CD4-positive, alpha-beta T cell treated with Interferon alpha-2 for 1 hour (primary cell): Measurements from ENCODE around the gene ASB4.
A peak's percentile ranks its signal among the peaks of the same experiment; 100 is the strongest.
"Not testable (repeated sequence)": the region's sequence is repeated elsewhere in the genome, so short reads cannot be mapped to it uniquely, and the experiment has no call there.

Source experiments
- DNase-seq, 2 donors: peaks; one replicate each; pipeline ENCODE4 v3.0.0-alpha.2; 2020 to 2022

Gene ASB4

DNA sequence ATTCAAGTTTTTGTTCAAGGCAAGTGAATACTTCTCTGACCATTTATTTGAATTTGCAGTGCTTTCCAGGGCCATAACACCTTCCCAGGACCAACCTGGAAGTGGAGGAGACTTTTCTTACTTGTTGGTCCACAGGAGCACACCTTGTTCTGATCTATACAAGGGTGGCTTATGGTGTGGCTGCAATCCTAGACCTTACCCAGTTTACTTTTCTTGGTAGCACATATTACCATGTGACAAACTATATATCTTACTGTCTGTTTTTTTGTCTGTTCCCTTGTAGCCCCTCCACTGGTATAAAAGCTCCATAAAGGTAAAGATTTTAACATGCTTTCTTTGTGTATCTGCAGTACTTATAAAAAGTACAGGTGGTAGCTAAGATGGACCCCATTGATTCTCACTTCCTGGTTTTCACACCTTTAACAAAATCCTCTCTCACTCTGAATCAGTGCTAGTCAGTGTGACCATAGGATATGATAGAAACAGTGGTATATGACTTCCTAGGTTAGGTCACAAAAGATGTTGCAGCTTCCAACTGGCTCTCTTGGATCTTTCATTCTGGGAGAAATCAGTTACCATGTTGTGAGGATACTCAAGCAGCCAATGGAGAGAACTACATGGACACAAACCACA, 5.6 kb upstream of the ASB4 start:
- no peak for DNase-seq

DNA sequence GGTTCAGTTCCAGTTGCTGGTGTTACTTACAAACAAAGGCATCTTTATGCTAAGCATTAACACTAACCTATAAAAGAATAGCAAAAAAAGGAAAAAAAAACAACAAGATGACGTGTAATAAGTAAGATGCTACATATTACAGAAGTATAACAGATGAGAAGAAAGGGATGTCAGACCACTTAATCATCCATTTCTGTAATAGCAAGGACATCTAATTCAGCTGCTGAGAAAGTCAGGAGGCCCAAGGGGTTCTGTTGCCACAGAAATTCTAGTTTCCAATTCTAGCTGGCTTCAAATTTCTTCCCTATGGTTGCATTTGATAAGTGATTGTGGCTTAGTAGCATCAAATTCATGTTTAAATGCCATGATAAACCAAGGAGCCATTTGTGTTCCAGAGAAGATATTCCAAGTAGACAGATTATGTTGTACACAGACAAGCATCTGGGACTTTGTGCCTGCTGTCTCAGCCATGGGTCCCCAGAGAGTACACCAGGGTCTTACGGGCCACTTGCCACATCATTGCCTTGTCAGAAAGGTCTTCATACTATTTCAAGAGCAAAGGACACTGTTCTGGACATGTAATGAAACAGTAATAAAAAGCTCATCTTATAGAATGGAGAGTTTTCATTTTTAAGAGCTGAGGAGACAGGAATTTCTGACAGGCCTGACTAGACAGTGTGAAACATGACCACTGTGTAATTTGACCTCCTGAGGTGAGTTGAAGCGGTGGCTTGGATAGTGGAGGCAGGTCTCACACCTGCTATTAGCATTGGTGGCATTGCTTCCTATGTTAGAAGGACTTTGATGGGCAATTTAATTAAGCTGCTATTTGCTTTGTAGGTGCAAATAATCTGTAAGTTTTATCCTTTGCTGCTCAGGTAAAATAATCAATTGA, 4.2 kb upstream of the ASB4 start:
- no peak for DNase-seq

DNA sequence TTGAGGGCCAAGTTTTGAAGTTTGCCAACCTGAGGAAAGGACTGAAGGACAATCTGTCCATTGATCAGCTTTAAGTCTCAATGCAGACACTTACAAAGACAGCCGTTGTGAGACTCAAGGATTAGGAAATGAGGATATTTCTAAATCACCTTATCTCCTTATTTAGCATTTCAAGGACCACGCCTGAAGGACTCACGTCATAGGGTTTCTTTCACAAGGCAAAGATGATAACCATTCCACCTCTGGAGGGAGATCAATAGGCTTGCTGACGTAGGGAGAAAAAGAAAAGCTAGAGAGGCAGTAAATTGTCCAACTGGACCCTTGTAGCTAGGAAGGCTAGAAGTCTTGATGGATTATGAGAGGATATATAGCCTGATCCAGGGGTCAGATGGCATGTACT, 3.3 kb upstream of the ASB4 start:
- DNase-seq = no peak

DNA sequence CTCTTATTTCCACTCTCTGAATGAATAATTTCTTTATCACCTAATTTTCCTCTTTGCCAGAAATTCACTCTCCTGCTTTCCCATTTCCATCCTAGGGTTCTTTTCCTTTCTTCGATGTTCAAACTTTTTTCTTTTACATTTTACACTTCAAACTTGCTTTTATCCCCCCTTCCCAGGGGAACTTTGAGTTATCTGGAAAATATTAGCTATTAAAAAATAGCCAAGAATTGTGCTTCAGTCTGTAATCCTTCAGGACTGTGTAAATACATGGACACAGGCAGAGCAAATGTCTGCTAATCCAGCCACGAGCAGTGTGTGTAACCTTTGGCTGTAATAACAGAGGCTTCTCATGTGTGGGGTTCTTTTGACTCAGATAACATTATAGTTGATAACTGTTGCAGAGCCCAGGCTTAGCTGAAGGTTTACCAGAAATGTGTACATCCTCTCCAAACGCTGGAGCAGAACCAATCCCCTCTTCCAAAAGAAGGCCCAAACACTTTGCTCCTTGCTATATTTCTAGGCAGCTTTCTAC, 4.6 kb downstream of the ASB4 start:
- no peak for DNase-seq

DNA sequence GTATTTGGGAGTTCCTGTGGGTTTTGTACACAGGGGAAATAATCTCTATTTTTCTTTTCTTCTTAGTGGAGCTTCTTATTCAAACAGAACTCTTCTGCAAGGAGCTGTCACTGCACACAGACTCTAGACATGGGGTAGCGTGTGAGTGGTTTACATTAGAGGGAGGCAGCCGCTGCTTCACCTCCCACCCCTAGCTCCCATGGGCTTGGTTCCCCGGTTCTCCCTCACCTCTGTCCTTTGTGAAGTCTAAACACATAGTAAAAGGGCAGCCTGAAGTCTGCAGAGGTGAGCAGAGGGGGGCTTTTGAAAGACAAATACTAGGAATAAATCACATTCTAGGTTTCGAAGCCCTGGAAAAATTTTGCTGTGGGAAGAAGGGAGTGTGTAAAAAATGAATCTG, 5.5 kb downstream of the ASB4 start:
- no peak for DNase-seq

DNA sequence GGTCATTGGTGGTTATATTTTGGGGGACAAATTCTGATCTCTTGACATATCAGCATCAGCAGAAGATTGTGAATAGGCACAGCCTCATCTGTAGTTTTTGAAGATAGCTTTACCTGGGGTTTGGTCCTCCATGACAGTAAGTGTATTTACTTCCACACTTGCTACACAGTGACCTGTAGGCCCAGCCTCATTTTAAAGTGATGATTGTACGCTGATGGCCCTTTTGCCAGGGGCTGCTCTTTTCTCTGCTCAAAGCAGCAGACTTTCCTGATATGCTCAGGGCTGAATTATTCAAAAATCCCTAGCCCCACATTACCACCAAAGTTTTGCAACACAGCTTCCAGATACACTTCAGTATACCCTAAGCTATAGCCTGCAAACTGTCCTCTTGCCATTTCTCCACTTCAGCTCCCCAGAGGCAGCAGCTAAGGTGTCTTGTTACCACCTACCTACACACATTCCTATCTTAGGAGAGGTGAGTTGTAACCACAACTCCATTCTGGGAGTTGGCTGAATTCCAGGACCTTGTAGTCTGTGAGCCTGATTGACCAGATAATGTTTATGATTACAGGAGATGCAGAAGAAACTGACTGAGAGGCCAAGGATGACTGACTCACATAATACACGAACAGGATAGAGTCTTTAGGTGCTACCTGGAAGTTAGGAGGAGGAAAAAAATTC, 6.0 kb downstream of the ASB4 start:
- DNase-seq = no peak

DNA sequence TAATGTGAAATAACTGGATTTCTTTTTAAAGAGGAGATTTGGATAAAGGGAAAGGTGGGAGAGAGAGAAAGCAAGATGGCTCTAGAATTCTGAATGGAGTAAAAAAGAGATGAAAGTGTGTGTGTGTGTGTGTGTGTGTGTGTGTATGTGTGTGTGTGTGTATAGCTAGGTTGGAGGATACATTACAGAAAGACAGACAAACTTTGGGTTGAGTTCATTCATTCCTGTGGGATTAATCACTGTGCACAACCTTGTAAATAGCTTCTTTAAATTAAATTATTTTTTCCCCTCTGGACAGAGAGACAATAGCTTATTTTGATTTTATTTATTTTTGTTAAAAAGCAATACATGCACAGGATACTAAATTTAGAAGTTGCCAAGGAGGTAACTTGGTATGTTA, 7.5 kb downstream of the ASB4 start:
- DNase-seq = no peak

DNA sequence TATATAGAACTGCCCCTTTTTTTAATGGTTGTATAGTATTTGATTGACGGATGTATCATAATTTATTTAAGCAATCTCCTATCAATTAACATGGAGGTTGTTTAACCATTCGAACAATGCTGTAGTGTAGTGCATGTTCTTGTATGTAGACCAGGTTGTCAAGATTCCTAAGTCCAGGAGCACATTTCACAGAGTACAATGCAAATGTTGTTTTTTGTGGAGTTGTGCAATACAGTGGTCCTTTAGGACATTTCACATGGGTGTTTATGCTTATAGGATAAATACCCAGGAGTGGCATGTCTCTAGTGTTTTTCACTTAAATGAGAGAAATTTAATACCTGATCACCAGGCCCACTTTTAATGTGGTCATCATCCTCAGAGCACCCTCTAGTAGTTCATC, 8.1 kb downstream of the ASB4 start:
- no peak for DNase-seq

DNA sequence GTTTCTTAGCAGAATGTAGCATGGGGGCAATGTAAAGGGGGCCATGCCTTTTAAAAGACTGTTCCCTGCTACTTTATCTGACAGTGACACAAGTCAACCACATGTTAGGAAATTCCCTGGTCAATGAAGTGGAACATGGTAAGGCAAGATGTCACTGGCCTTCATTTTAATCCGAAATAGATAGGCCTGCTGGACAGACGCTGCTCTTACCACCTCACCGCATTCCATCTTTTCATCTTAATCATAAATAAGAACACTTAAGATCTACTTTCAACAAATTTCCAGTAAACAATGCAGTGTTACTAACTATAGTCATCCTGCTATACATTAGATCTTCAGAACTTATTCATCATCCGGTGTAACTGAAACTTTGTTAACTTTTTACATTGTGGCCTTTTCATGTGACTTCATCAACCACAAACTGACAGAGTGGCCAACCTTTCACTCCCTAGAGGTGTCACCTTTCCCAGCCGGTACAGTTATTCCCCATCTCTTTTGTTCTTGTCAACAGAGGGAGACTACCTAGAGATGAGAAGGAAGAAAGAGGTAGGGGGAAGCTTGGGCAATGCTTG, 15.6 kb downstream of the ASB4 start:
- DNase-seq = peak in 1 of 2 donors; percentile 8

DNA sequence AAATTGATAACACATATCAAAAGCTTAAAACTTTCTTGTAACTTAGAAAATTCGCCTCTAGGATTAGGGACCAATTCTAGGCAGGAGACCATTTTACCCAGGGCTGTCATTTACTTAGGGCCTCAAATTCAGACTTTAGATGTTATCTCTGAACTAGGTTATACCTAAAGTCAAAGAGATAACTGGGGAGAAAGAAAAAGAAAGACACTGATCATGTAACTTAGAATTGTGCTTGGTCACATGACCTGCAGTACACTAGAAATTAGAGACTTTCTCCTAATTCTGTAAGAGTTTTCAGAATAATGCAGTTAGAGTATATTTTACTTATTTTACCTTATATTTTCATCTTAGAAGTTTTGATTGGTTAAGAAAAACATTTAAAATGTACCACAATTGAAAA, 16.7 kb downstream of the ASB4 start:
- no peak for DNase-seq

DNA sequence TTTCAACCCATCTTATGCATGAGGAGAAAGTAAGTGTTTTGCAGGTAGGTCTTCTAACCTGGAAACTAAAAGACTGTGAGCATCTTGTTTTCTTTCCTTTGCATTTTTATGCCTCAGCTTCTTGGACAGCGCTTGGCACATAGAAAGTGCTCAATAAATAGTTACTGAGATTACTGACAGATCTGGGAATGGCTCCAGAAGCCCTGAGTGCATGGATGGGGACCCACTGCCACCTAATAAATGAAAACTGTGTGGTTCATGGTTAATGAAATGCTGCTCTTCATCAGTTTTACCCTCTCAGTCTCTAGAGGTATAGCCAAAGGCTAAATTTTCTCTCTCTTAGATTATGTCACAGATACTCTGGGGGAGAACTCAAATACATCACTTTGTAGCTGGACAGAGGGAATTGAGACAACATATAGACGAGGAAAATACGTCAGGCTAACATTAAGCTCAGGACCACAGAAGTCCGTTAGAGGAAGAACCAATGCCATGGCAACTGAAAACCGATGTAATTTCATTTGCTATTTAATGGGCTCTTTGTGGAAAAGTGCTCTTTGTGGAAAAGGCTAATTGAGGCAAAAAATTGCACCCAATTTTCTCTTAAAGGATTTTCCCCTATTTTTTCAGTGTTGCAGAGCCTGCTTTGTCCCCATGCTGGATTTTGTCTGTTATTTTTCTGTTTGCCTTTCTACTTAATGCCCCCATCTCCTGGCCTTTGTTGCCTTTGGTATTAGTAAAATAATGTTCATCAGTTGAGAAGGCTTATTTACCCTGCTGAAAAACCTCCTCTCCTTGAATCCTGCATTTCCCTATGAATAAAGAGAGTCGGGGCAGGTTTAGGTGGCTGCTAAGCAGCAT, 17.8 kb downstream of the ASB4 start:
- no peak for DNase-seq

DNA sequence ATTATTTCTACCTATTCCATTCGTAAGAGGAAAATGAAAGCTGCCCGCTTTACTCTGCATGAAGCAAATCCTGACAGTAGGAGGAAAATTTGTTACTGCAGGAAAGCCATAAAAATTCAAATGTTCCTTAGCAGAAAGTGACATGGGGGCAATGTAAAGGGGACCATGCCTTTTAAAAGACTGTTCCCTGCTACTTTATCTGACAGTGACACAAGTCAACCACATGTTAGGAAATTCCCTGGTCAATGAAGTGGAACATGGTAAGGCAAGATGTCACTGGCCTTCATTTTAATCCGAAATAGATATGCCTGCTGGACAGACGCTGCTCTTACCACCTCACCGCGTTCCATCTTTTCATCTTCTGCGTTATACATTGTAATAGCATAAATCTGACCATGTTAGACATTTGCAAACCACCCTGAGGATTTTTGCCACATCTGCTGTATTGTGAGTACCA, 18.4 kb downstream of the ASB4 start:
- DNase-seq = not testable (repeated sequence)

DNA sequence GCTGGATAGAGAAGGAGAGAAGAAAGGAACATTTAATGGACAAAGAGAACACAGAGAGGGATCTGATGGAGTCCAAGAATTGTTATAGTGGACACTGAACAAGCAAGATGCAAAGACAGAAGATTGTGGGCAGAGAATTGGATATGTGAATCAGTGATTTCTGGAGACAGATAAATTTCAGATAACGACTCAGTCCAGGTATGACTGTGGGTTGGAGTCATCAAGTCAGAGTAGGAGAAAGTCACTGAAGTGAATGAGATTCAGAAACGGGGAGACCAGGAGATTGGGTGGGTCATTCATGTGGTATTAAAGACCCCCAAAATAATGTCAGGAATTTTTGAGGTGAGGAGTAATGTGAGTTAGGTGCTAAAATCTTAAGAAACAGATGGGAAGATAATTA, 23.0 kb downstream of the ASB4 start:
- DNase-seq = no peak

DNA sequence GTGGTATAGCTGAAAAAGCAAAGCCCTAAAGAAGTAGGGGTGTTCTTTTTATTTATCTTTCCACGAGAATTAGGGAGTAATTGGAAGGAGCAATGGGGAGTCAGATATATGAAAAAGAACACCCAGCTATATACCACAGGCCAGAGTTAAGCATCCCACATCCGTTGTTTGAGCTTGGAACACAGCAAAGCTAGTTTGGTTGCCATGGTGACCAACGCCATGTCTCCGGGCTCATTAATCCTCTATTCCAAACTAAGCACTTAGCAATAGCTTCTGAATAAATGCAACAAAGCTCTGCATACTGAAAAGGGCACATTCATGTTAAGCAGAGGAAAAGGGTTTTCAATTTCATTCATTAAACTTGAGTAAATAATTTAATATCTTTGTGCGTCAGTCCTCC, 23.5 kb downstream of the ASB4 start:
- peak in 1 of 2 donors; percentile 14 for DNase-seq

DNA sequence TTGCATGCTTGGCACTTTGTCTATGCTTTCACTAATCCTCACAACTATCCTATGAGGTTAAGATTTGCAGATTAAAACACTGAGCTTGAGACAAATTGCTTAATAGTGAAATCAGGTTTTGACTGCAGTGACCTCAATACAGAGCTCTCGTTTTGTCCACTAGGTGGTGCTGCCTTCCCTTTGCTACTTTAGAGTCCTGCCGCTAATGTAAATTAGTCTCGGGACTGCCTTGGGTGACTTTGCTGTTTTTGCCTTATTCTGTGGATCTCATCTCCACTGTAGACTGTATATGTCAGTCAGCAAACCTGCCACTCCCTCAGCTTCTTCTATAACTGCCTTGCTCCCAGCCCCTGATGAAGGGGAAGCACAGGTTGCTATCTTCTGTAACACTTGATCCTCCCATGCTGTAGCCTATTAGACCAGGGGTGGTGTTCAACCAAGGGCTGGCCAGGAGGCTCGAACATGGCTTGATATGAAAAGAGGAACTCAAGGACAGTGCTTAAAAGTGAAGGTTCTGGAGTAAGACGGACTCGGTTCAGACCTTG, 26.0 kb downstream of the ASB4 start:
- DNase-seq = peak; percentile 50 to 56

DNA sequence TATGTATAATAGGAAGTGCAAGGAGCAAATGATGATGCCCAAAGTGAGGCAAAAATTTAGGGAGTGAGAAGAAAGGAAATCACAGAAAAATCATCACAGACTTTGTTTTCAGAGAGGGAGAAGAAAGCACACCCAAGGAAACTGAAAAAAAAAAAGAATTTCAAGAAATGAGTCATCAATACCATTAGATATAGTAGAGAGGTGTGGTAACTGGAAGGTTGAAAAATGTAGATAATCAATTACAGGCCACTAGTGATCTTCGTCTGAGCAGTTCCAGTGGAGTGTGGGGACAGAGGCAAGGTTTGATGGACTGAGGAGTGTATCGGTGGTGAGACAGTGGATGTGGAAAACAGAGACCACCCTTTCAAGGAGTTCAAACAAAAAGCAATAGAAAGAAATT, 31.7 kb downstream of the ASB4 start:
- DNase-seq = no peak

DNA sequence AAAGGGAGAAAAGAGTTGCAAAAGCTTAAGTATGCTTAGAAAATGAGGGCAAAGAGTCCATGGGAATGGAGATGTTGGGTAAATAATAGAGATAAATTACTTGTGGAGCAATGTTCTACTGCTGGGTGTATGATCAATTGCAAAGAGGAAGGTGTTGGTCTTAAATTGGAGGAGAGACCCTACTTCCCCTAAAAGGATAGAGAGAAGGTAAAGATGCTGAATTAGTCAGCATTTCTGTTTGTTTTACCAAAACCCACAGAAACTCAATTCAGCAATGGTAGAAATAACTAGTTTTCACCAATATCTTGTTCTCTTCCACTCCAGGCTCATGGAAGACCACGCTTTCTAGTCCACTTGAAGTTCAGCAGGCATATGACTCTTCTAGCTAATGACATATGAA, 32.1 kb downstream of the ASB4 start:
- no peak for DNase-seq

DNA sequence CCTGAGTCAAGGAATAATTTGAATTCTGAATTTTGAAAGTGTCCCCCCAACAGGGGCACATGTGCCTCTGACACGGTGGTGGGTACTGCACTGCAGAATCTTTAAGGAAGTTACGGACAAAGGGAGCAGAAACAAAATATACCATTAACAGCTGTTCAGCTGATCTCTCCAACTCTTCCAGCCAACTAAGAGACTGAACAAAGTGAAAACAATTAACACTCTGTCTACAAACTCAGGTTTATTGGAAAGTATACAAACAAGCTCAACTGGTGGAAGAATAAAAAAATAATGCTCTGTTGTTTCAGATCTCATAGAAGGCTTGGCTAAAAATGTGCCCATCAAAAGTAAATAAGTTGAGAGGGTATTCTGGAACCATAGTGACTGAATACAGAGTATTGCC, 34.4 kb downstream of the ASB4 start:
- DNase-seq = no peak

DNA sequence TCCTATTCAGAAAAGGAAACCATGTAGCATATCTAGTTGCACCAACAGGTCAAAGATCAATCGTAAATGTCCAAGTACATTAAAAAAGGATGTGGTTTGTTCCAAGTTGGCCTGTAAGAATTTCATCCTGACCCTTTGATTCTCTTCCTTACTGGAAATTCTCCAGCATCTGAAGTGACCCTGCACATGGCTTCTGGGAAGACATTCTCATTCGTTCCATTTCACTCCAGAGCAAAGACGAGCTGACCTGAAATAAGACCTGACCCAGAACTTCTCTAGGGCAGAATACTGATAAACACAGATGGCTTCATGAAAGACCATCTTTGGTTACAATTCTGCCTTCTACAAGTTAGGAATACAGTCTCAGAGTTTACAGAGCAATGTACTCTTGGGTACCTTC, 39.8 kb downstream of the ASB4 start:
- DNase-seq = no peak

DNA sequence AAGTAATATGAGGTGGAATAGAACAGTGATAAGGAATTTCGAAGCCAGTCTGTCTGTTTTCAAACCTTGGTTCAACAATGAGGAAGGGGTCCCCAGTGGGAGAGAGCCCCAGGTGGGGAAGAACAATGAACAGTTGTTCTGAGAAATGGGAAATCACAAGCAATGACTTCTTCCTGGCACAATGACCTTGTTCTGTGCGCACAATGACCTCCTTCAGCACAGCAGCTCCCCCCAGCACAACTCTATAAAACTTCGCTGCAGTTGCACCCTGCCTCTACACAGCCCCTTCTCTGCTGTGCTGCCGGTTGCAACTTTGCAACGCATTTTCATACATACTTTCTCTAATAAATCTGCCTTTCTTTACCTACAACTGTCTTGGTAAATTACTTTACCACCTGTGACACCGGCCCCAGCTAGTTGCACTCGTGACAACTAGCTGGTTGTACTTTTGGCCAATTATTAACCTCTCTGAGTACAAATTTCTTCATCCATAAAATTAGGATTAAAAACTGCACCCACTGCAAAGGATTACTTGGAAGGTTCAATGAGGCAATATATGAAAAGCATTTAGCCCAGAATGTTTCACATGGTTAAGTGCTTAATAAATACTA, 40.5 kb downstream of the ASB4 start:
- DNase-seq = no peak

DNA sequence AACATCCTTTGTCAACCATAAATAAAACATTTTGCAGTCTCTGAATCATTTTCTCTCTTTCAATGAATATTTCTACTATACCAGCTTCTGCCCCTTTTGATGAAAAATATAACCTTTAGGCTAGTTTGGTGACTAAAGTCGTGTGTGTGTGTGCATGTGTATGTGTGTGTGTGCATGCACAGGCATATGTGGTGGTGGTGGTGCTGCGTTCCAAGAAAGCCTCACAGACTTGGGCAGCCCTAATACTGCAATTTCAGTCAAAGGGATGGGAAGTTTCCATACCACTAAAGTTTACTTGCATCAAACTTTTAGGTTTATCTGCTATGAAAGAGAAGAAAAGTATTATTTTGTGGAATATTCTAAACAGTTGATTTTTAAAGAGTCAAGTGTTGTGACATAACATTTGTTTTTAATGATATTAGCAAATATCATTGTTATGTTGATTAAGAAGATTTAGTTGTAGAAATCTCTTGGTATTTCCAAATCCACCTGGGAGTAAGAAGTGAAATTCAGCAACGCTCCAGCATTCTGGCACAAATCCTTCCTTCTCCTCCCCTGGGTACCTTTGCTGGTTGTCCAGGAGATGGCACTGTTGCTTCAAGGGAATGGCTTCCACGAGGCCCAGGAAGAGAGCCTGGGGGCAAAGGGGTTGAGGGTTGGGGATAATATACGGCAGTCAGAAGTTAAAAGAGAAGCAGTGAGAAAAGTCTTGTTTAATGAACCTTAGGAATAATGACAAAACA, 41.5 kb downstream of the ASB4 start:
- peak; percentile 10 to 18 for DNase-seq
